HL-60/S4 treated with retinoic acid at 250 ng/mL for 4 days and 3 days (cell line): ENCODE results near the gene SNX13.

ENCODE experiments used
- in situ Hi-C: fragments of 300-500 bp; cut with MboI; formaldehyde crosslinking; loops from 2 replicates; pipeline ENCODE4 v1.7.0; 2022; ENCODE audit warnings: low sequenced_read_pairs

The SNX13 gene, protein sequence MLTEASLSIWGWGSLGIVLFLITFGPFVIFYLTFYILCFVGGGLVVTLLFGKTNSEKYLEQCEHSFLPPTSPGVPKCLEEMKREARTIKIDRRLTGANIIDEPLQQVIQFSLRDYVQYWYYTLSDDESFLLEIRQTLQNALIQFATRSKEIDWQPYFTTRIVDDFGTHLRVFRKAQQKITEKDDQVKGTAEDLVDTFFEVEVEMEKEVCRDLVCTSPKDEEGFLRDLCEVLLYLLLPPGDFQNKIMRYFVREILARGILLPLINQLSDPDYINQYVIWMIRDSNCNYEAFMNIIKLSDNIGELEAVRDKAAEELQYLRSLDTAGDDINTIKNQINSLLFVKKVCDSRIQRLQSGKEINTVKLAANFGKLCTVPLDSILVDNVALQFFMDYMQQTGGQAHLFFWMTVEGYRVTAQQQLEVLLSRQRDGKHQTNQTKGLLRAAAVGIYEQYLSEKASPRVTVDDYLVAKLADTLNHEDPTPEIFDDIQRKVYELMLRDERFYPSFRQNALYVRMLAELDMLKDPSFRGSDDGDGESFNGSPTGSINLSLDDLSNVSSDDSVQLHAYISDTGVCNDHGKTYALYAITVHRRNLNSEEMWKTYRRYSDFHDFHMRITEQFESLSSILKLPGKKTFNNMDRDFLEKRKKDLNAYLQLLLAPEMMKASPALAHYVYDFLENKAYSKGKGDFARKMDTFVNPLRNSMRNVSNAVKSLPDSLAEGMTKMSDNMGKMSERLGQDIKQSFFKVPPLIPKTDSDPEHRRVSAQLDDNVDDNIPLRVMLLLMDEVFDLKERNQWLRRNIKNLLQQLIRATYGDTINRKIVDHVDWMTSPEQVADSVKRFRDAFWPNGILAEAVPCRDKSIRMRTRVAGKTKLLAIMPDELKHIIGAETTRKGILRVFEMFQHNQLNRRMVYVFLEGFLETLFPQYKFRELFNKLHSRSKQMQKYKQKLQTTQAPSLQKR

GRCh38 chr7:17940302-17940883, at the start of gene SNX13:
Gene SNX13 (minus strand): TSS chr7:17940494. CDS start chr7:17940295, 199 bp downstream.
- in situ Hi-C loops = no loop called here

DNA sequence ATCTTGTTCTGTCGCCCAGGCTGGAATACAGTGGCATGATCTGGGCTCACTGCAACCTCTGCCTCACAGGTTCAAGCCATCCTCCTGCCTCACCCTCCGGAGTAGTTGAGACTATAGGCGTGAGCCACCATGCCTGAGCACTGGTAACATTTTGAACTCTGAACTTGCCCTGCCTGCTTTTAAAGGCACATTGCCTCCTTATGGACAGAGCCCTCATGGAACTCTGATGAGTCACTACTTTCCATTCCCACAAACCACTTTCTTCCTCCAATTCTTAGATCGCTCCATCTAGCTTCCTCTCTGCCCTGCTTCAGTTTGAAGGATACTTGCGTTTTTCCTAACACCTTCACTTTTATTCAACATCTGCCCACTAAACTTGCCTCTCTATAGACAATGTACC, 49.3 kb upstream of the SNX13 start:
- in situ Hi-C loops = no loop called here

DNA sequence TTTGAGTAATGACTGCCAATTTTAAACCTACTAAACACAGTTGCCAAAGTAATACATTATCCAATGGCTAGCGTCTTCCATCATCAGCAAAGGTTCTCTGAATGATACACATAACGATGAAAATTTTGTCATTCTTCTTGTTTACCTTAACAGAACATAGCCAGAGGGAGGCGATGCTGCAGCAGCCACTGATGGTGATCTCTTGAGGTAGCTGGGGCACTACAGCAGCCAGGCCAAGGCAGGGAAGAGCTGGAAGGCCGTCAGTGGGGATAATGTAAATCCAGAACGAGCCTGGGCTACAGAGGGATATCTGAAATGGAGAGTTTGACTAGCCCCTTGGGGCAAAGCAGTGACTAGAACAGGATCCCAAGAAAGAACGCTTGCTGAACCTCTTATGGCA, 48.6 kb upstream of the SNX13 start:
- in situ Hi-C loops = no loop called here

DNA sequence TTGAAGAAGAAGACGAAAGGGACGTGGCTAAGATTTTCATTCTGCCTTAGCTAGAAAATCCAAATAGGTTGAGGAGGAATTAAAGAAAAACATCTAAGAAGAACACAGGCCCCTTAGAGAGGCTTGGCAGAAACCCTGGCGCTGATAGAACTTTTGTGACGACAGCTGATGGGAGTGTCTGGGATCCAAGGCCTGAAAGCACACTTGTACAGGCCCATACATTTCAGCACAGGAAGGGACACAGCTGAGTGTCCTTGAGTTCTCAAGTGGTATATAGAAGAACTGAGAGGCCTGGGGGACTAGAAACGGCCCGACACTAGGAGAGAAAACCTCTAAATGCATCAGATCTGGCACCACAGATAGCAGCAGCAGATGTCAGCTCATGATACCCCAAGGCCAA, 47.8 kb upstream of the SNX13 start:
- in situ Hi-C loops = no loop called here

DNA sequence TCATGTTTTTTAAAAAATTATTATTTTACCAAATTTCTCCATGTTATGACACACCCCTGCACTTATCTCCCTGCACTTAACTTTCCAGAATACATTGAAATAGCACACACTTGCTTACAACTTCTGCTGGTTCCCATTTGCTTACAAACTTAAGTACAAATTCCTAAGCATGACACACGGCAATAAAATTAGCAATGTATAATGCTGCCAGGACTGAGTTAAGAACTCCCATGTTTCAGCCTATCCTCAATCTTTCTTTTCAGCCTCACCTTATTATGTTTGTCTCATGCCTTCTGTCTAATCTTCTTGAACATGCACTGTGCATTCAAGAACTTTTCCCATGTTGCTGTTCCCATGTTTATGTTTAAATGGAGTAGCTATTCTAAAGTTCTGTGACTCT, 46.6 kb upstream of the SNX13 start:
- in situ Hi-C loops = no loop called here

DNA sequence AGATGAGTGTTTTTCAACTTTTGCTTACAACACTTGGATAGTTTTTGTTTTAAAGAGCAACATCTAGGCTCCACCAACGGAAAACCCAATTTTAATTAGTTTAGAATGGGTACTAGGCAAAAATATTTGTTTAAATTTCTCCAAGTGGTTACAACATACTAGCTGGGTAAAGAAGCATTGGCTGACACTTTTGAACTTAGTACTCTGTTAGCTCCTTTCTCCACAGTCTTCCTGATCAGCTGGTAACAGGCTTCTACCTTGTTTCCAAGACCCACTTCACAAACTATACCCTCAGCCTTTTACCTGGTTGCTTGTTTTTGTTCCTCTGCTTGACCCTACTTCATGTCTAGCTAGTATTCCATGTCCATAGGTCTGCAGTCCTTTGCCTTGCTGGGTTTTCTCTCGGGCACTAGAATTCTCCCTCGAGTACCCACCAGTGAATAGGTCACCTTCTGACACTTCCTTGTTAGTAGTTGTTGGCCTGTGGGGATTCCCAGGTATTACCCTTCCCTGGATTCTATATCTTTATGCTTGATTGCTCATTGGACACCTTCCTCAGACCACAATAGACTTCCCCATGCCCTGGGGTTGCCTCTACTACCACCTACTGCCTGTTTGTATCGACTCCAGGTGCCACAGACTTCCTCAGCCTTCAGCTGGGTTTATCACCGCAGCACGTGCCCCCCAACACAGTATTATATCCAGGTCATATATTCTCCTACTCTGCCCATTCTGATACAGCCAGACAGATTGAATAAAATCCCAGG, 45.4 kb upstream of the SNX13 start:
- in situ Hi-C loops = no loop called here

DNA sequence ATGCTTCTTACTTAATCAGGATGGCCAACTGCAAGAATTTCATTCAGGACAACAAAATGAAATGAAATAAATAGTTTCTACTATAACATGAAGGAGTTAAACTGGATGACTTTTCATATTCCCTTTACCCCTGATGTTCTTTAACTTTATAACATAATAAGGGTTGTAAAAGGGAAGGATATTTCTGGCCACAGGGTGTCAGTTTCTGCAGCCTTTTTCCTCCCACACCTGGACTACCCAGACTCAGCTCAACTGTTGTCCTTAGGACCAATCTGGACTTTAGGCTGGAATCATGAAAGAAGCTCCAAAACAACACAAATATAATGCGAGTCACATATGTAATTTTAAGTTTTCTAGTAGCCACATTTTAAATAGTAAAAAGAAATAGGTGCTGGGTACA, 44.0 kb upstream of the SNX13 start:
- in situ Hi-C loops = no loop called here

DNA sequence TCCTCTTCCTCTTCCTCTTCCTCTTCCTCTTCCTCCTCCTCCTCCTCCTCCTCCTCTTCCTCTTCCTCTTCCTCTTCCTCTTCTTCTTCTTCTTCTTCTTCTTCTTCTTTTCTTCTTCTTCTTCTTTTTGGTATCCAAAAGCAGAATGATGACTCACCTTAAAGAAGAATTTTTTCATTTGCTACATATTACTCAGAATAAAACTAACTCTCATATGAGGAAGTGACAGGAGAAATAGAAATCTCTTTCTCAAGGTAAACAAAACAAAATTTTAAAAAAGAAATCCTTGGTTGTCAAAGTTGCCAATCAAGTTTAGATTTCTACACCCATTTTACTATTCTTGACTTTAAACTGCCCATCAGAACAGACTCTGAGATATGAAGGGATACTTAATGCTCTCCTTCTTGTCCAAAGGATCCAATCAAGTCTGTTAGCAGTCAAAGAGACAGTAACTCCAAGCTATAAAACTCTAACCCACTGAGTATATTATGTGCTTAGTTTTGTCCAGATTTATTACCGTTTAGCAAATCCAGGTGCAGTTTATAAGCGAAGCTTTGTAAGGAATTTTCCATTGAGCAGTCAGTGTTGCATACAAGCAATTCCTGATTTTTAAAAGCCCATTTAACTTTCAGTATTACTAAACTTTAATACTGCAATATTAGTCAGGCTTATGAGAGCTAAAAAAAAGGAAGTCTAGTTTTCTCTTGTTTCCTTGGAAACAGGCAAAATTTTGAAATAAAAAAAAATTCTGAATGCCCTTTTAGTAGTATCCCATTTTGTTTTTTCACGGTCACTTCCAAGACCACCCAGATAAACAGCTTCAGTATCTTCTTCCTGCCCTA, 43.1 kb upstream of the SNX13 start:
- in situ Hi-C loops = no loop called here

DNA sequence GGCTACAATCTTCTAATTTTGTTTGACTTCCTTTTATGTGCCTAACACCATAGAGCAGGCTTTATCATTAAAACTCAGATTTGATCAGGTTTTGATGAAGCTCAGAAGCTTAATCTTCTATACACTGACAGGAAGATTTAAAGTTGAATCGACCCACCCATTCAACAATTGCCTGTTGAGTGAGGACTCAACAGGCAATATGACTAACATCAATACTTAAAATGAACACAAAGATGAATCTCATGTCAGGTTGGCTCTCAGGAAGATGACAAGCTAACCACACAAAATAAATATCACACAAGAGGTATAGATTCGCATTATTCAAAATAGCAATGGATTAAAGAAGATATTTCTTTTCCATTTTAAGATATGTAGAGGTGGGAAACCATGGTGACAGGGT, 36.7 kb upstream of the SNX13 start:
- in situ Hi-C loops = no loop called here

DNA sequence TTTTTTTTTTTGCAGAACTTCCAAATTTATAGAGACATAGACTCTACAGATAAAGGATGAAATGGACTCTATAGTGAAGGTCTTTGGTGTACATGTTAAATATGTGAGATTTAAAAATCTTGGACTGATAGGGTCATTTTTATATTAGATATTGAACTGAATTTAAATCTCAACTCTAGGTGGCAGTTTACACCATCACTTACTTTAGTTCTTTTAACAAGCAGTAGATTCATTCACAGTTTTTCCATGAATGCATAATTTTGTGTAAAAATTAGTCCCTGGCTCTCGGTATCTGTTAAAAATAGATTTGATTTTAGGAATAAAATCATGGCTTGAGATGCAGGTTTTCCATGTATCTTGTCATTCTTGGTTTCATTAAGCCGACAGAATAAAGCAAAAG, 31.1 kb upstream of the SNX13 start:
- in situ Hi-C loops = no loop called here

DNA sequence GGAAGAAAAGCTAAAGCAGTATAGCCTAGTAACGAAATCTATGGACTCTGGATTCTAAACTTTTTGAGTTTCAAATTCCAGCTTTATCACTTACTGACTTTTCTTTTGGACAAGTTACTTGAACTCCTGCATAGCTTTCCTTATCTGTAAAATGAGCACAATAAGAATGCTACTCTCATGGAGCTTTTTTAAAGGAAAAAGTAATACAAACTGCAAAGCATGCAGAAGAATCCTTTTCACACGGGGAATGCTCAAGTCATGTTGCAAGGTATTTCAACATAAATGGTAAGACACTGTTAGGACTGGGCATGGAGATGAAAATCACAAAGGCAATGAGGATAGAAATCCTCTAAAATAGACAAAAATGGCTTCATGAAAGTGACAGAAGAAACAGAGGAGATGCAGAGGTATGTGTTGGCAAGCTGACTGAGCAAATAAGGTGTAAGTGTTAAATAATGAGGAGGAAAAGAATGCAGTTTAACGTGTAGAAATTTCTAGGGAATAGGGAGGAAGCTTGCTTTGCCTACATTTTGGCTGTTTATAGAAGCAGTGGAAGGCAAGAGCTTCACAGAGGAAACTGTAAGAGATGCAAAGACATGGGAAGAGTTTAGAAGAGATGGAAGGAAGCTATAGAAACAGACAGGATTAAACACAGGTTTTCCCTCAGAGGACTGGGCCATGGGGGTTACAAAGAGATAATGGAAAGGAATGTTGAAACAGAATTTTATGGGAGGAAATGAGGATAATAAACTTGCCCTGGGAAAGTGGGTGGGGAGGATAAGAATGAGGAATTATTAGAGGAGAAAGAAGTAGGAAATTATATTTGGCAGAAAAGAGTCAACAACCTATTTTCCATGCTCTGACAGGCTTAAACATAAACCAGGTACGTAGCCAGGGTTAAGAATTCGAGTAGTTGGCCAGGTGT, 28.8 kb upstream of the SNX13 start:
- in situ Hi-C loops = no loop called here

GRCh38 chr7:17966706-17967105, 26.4 kb upstream of the SNX13 start:
- in situ Hi-C loops = no loop called here

DNA sequence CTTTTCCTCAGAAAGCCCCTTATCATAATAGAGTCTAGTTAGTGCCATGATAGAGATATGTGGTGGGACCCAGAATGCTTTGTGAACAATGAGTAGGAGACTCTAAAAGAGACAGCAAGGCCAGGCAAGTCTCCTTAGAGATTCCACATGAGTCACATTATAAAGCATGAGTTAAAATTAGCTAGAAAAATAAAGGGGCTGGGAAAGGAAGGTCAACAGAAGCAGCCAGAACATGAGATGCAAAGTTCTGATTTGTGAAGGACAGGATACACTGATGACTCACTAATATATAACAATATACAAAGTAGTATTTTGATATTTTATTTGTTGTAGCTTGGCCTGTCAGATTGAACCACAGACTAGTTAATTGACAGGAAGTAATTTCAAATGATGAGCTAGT, 25.3 kb upstream of the SNX13 start:
- in situ Hi-C loops = no loop called here

DNA sequence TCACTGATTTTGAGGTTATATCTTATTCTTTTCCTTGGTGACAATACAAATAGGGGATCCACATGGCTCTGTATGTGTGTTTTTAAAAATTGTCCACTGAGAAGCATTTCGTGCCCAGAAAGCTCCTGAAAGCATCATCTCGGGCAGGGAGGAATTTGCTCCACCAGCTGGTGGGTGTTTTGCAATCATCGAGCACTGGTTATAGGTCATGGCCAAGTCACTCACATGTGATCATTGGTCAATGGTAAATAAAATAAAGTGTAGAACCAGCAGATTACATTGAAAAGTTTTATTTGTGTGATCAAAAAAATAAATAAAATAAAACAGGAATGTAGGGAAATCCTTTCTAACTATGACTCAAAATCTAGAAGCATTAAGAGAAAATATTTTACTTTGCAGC, 23.0 kb upstream of the SNX13 start:
- in situ Hi-C loops = no loop called here

DNA sequence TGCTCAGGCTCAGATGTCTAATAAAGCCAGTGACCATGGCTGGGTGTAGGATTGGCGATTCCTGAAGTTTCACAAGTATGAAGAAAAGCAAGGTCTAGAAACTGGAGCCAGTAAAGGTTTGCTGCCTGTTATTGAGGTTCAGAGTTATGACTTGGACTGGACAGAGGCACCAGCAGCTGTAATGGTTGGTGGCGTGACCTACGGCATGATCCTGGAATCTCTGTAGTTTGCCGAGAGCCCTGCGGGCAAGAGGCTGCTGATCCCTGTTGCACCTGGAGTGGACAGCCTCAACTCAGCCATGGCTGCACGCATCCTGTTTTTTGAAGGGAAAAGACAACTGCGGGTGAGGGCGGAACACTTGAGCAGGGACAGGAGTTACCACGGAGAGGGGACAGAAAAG, 22.4 kb upstream of the SNX13 start:
- in situ Hi-C loops = no loop called here

DNA sequence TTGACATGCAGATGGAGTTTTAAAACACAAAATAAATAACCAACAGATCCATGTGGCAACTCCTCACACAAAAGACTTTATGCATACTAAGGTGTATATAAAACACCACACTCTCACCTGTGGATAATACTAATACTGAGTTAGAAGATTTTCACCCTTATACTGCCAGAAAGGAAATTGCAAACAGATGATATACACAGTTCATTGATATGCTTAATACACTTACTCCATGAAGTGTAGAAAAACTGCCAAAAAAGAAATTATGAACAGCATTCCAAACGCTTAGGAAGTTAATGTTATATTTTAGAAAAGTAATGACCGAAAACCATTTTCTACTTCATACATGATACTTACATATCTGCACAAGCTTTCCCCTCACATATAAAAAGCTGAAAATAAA, 17.6 kb upstream of the SNX13 start:
- in situ Hi-C loops = no loop called here

GRCh38 chr7:17952387-17952786, 12.1 kb upstream of the SNX13 start:
- in situ Hi-C loops = no loop called here

- in situ Hi-C loops = no loop called here
Measured at GRCh38 chr7:17951742-17952254, 11.5 kb upstream of the SNX13 start.
